ENCODE results near the gene RSKR.
"Not testable (repeated sequence)": the region's sequence is repeated elsewhere in the genome, so short reads cannot be mapped to it uniquely, and the experiment has no call there.

Gene RSKR

DNA sequence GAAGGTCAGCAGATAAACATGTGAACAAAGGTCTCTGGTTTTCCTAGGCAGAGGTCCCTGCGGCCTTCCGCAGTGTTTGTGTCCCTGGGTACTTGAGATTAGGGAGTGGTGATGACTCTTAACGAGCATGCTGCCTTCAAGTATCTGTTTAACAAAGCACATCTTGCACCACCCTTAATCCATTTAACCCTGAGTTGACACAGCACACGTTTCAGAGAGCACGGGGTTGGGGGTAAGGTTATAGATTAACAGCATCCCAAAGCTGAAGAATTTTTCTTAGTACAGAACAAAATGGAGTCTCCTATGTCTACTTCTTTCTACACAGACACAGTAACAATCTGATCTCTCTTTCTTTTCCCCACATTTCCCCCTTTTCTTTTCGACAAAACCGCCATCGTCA lies 44.4 kb upstream of the RSKR start:
- WGBS (ENCODE audit: insufficient coverage), result 100% methylated on average over 3 of the region's 8 CpGs
- Histone ChIP-seq H3K4me1 (ENCODE audit: control extremely low read depth in 1 of 4, control insufficient read depth in 4 of 4, insufficient read depth in 4 of 4, low read length in 3 of 4) (peaks cover 5 to 20% (median 16%) of the 10 kb centered on the region in 4 experiments), H3K36me3 (ENCODE audit: control insufficient read depth in 4 of 4, insufficient read depth in 4 of 4, low read length in 3 of 4) (peaks cover 6 to 37% (median 12%) of the 10 kb centered on the region in 4 experiments)
- H3K9me3 ChIP-seq (ENCODE audit: control extremely low read depth in 1 of 5, control insufficient read depth in 4 of 5, insufficient read depth in 2 of 5, low read depth in 1 of 5, low read length in 4 of 5); H3K4me3 ChIP-seq (ENCODE audit: control insufficient read depth in 1 of 7, extremely low read depth in 1 of 7, insufficient read depth in 4 of 7, low read depth in 2 of 7, low read length in 6 of 7); H3K27ac ChIP-seq (ENCODE audit: insufficient read depth in 1 of 2, low read depth in 1 of 2, low read length in 2 of 2, poor library complexity in 1 of 2, severe bottlenecking in 2 of 2); DNase-seq; H3K27me3 ChIP-seq (replicated peaks in 2 of 5; ENCODE audit: control insufficient read depth in 4 of 5, insufficient read depth in 5 of 5, low read length in 4 of 5): not testable (repeated sequence)
- POLR2A ChIA-PET, result interaction anchor here (0.7 kb wide), 1 partner anchor 145 kb away, joined by 3 read pairs; no protein-coding TSS in a partner anchor
- CTCF ChIA-PET, result interaction anchor here (2.0 to 3.5 kb wide), 2 partner anchors 14 to 17 kb away, joined by 6 to 15 read pairs; partner anchors contain the start of gene BLTP2

DNA sequence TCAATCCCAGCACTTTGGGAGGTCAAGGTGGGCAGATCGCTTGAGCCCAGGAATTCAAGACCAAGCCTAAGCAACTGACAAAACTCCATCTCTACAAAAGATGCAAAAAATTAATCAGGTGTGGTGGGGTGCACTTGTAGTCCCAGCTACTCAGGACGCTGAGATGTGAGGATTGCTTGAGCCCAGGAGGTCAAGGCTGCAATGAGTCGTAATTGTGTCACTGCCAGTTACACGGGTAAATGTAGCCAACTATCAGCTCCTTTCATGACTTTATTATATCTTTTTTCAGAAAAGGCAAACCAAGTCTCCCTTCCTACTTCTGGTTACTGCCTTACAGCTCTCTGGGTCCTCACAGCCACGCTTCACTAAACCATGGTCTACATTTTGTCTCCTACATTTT lies 43.8 kb upstream of the RSKR start:
- DNase-seq, result no peak
- Histone ChIP-seq H3K36me3 (ENCODE audit: control insufficient read depth in 4 of 4, insufficient read depth in 4 of 4, low read length in 3 of 4) (peaks cover 6 to 41% (median 14%) of the 10 kb centered on the region in 4 experiments), H3K4me1 (ENCODE audit: control extremely low read depth in 1 of 4, control insufficient read depth in 4 of 4, insufficient read depth in 4 of 4, low read length in 3 of 4) (peaks cover 0 to 14% (median 10%) of the 10 kb centered on the region in 4 experiments), H3K9me3 (ENCODE audit: control extremely low read depth in 1 of 5, control insufficient read depth in 4 of 5, insufficient read depth in 2 of 5, low read depth in 1 of 5, low read length in 4 of 5) (no peaks in the 10 kb centered on the region), H3K27me3 (replicated peaks in 2 of 5; ENCODE audit: control insufficient read depth in 4 of 5, insufficient read depth in 5 of 5, low read length in 4 of 5) (no peaks in the 10 kb centered on the region), H3K4me3 (ENCODE audit: control insufficient read depth in 1 of 7, extremely low read depth in 1 of 7, insufficient read depth in 4 of 7, low read depth in 2 of 7, low read length in 6 of 7) (no peak overlapping the region), H3K27ac (ENCODE audit: insufficient read depth in 1 of 2, low read depth in 1 of 2, low read length in 2 of 2, poor library complexity in 1 of 2, severe bottlenecking in 2 of 2) (no peak overlapping the region)
- ChIA-PET POLR2A (interaction anchor here (0.7 kb wide), 1 partner anchor 146 kb away, joined by 3 read pairs; no protein-coding TSS in a partner anchor), CTCF (interaction anchor here (1.1 to 3.5 kb wide), 3 partner anchors 9 to 18 kb away, joined by 4 to 15 read pairs (median 6); partner anchors contain the start of gene BLTP2)
- WGBS (ENCODE audit: insufficient coverage), result 100% methylated on average over 4 of the region's 5 CpGs

DNA sequence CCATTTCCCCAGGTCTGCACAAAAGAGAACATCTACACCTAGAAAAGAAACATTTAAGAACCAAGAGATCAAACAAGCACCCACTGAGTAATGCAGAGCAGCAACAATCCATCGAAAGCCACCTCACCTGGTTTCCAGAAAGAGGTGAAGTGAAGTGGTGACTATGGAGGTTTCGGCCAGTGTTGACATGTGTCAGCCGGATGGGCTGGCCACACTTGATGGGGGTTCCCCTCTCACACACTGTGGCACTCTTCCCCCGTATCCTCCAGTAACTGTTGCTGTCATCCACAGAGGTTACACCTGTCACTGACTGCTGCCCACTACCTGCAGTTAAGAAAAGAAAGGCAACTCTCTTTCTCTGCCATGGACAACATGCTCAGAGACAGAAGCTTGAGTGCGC lies 41.2 kb upstream of the RSKR start:
- H3K9me3 ChIP-seq (ENCODE audit: control extremely low read depth in 1 of 5, control insufficient read depth in 4 of 5, insufficient read depth in 2 of 5, low read depth in 1 of 5, low read length in 4 of 5), result no peaks in the 10 kb centered on the region
- CTCF ChIA-PET, result interaction anchor here (1.3 to 3.5 kb wide), 3 partner anchors 8 to 21 kb away, joined by 3 to 15 read pairs (median 4); partner anchors contain the start of gene BLTP2

DNA sequence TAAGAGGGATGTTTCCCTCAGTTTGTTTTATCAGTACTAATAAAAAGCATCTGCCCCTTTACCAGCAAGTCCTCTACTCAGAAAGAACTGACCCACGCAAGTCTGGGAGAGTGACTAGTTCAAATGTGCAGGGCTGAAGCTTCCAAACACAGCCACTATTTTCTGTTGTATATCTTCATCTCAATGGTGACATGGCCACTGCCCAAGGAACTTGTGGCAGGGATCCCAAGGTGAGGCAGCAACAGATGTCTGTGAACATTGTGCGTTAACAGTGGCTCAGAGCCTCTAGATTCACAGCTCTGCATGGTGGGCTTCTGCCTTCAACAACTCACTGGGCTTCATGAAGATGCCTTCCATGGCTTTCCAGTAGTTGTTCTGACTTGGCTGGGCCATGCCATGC lies 34.7 kb upstream of the RSKR start:
- Histone ChIP-seq H3K36me3 (ENCODE audit: control insufficient read depth in 4 of 4, insufficient read depth in 4 of 4, low read length in 3 of 4) (peaks cover 7 to 35% (median 22%) of the 10 kb centered on the region in 4 experiments), H3K9me3 (ENCODE audit: control extremely low read depth in 1 of 5, control insufficient read depth in 4 of 5, insufficient read depth in 2 of 5, low read depth in 1 of 5, low read length in 4 of 5) (no peaks in the 10 kb centered on the region), H3K27me3 (replicated peaks in 2 of 5; ENCODE audit: control insufficient read depth in 4 of 5, insufficient read depth in 5 of 5, low read length in 4 of 5) (no peaks in the 10 kb centered on the region), H3K27ac (ENCODE audit: insufficient read depth in 1 of 2, low read depth in 1 of 2, low read length in 2 of 2, poor library complexity in 1 of 2, severe bottlenecking in 2 of 2) (no peak overlapping the region), H3K4me3 (ENCODE audit: control insufficient read depth in 1 of 7, extremely low read depth in 1 of 7, insufficient read depth in 4 of 7, low read depth in 2 of 7, low read length in 6 of 7) (no peak overlapping the region), H3K4me1 (ENCODE audit: control extremely low read depth in 1 of 4, control insufficient read depth in 4 of 4, insufficient read depth in 4 of 4, low read length in 3 of 4) (peaks cover 13 to 25% (median 24%) of the 10 kb centered on the region in 4 experiments)
- ChIA-PET CTCF (interaction anchor here (0.7 to 3.7 kb wide), 7 partner anchors 9 to 71 kb away, joined by 3 to 31 read pairs (median 3); partner anchors contain the start of genes RPL23A, SDF2 and SUPT6H), POLR2A (no interaction called here)
- DNase-seq, result no peak
- WGBS (ENCODE audit: insufficient coverage), result 100% methylated on average over 1 of the region's 2 CpGs

More for the DNA sequence above, 41.2 kb upstream of the RSKR start:
- 100% methylated on average over 4 of the region's 5 CpGs for WGBS (ENCODE audit: insufficient coverage)
- DNase-seq, result no peak
- no peak overlapping the region for H3K4me3 ChIP-seq (ENCODE audit: control insufficient read depth in 1 of 7, extremely low read depth in 1 of 7, insufficient read depth in 4 of 7, low read depth in 2 of 7, low read length in 6 of 7)
- H3K27ac ChIP-seq (ENCODE audit: insufficient read depth in 1 of 2, low read depth in 1 of 2, low read length in 2 of 2, poor library complexity in 1 of 2, severe bottlenecking in 2 of 2), result no peak overlapping the region
- H3K27me3 ChIP-seq (replicated peaks in 2 of 5; ENCODE audit: control insufficient read depth in 4 of 5, insufficient read depth in 5 of 5, low read length in 4 of 5), result no peaks in the 10 kb centered on the region
- peaks cover 12 to 59% (median 26%) of the 10 kb centered on the region in 4 experiments for H3K36me3 ChIP-seq (ENCODE audit: control insufficient read depth in 4 of 4, insufficient read depth in 4 of 4, low read length in 3 of 4)
- POLR2A ChIA-PET, result no interaction called here
- H3K4me1 ChIP-seq (ENCODE audit: control extremely low read depth in 1 of 4, control insufficient read depth in 4 of 4, insufficient read depth in 4 of 4, low read length in 3 of 4), result no peaks in the 10 kb centered on the region

DNA sequence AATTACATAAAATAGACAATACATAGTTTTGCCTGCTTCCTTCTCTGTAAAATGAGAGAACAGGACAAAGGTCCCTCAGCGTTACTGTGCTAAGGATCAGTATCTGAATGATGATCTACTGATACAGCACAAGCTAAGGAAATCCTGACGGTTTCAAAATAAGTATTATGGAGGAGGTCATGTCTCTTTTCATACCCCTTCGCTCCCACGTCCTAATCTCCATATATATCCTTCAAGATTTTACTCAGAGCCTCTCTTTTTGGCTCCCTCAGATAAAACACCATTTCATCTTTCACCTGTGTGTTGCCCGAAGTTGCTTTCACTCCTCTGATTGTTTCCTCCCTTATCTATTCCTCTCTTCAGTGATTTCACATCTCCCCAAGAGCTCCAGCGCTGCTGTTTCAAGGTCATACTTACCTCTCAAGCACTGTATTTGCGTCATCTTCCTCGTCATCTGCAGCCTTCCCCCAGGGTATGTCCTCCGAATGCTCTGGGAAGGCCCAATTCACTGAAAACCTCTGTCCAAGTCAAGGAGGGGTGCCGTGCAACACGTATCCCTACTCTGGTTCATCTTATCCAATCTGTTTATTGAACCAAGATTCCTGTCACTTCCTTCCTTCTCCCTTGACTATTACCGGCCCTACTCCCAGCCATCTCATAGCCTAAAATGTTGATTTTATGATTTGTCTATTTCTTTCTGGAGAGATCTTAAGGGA lies 32.2 kb upstream of the RSKR start:
- Histone ChIP-seq H3K9me3 (ENCODE audit: control extremely low read depth in 1 of 5, control insufficient read depth in 4 of 5, insufficient read depth in 2 of 5, low read depth in 1 of 5, low read length in 4 of 5) (no peaks in the 10 kb centered on the region), H3K27ac (ENCODE audit: insufficient read depth in 1 of 2, low read depth in 1 of 2, low read length in 2 of 2, poor library complexity in 1 of 2, severe bottlenecking in 2 of 2) (peak overlapping the region; percentile 67 to 90), H3K4me3 (ENCODE audit: control insufficient read depth in 1 of 7, extremely low read depth in 1 of 7, insufficient read depth in 4 of 7, low read depth in 2 of 7, low read length in 6 of 7) (peak overlapping the region in 6 of 7 experiments; percentile 20 to 98 (median 94)), H3K36me3 (ENCODE audit: control insufficient read depth in 4 of 4, insufficient read depth in 4 of 4, low read length in 3 of 4) (peaks cover 11 to 40% (median 28%) of the 10 kb centered on the region in 4 experiments), H3K27me3 (replicated peaks in 2 of 5; ENCODE audit: control insufficient read depth in 4 of 5, insufficient read depth in 5 of 5, low read length in 4 of 5) (no peaks in the 10 kb centered on the region), H3K4me1 (ENCODE audit: control extremely low read depth in 1 of 4, control insufficient read depth in 4 of 4, insufficient read depth in 4 of 4, low read length in 3 of 4) (peaks cover 18 to 35% (median 32%) of the 10 kb centered on the region in 4 experiments)
- ChIA-PET CTCF (interaction anchor here (0.6 to 6.3 kb wide), 9 partner anchors 8 to 105 kb away, joined by 3 to 41 read pairs (median 4); partner anchors contain the start of genes SDF2 and SUPT6H), POLR2A (interaction anchor here (1.0 to 4.1 kb wide), 2 partner anchors 17 to 20 kb away, joined by 6 to 31 read pairs; partner anchors contain the start of genes SDF2 and SUPT6H)
- 74% methylated on average over 9 of the region's 12 CpGs for WGBS (ENCODE audit: insufficient coverage)
- no peak for DNase-seq

DNA sequence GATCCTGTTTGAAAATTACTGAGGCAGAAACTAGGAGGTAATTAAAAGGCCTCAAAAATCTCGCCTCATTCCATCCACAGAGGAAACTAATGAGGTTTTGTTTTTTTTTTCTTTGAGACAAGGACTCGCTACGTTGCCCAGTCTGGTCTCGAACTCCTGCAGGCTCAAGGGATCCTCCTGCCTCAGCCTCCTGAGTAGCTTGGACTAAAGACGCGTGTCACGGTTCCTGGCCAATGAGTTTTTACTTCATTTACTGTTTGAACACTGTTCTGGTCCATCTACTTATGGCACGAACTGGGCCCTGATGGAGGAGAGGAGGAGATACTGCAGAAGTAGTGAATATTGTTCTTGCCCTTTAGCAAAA lies 31.6 kb upstream of the RSKR start:
- DNase-seq, result no peak
- H3K9me3 ChIP-seq (ENCODE audit: control extremely low read depth in 1 of 5, control insufficient read depth in 4 of 5, insufficient read depth in 2 of 5, low read depth in 1 of 5, low read length in 4 of 5), result no peaks in the 10 kb centered on the region
- H3K27ac ChIP-seq (ENCODE audit: insufficient read depth in 1 of 2, low read depth in 1 of 2, low read length in 2 of 2, poor library complexity in 1 of 2, severe bottlenecking in 2 of 2), result peak overlapping the region; percentile 61 to 90
- no peaks in the 10 kb centered on the region for H3K27me3 ChIP-seq (replicated peaks in 2 of 5; ENCODE audit: control insufficient read depth in 4 of 5, insufficient read depth in 5 of 5, low read length in 4 of 5)
- peak overlapping the region; percentile 73 to 98 (median 96) for H3K4me3 ChIP-seq (ENCODE audit: control insufficient read depth in 1 of 7, extremely low read depth in 1 of 7, insufficient read depth in 4 of 7, low read depth in 2 of 7, low read length in 6 of 7)
- peaks cover 18 to 35% (median 32%) of the 10 kb centered on the region in 4 experiments for H3K4me1 ChIP-seq (ENCODE audit: control extremely low read depth in 1 of 4, control insufficient read depth in 4 of 4, insufficient read depth in 4 of 4, low read length in 3 of 4)
- CTCF ChIA-PET, result interaction anchor here (1.0 to 6.3 kb wide), 8 partner anchors 12 to 71 kb away, joined by 3 to 41 read pairs (median 9); partner anchors contain the start of genes SDF2 and SUPT6H
- WGBS (ENCODE audit: insufficient coverage), result 23% methylated on average over 3 of the region's 8 CpGs
- peaks cover 15 to 40% (median 31%) of the 10 kb centered on the region in 4 experiments for H3K36me3 ChIP-seq (ENCODE audit: control insufficient read depth in 4 of 4, insufficient read depth in 4 of 4, low read length in 3 of 4)
- POLR2A ChIA-PET, result interaction anchor here (4.1 kb wide), 1 partner anchor 17 kb away, joined by 31 read pairs; the partner anchor contains the start of genes SDF2 and SUPT6H
